Activated CD8-positive, alpha-beta memory T cell treated with anti-CD3 and anti-CD28 coated beads, Interleukin-2, amount 50 U/mL, for 1 hour (primary cell): ENCODE measurements around the gene SGPL1.
"Not testable (repeated sequence)": the region's sequence is repeated elsewhere in the genome, so short reads cannot be mapped to it uniquely, and the experiment has no call there.

ENCODE experiments used
- DNase-seq: peaks from one replicate; pipeline ENCODE4 v3.0.0-alpha.2; 2020; ENCODE audit errors: extremely low read depth

The SGPL1 gene

DNA sequence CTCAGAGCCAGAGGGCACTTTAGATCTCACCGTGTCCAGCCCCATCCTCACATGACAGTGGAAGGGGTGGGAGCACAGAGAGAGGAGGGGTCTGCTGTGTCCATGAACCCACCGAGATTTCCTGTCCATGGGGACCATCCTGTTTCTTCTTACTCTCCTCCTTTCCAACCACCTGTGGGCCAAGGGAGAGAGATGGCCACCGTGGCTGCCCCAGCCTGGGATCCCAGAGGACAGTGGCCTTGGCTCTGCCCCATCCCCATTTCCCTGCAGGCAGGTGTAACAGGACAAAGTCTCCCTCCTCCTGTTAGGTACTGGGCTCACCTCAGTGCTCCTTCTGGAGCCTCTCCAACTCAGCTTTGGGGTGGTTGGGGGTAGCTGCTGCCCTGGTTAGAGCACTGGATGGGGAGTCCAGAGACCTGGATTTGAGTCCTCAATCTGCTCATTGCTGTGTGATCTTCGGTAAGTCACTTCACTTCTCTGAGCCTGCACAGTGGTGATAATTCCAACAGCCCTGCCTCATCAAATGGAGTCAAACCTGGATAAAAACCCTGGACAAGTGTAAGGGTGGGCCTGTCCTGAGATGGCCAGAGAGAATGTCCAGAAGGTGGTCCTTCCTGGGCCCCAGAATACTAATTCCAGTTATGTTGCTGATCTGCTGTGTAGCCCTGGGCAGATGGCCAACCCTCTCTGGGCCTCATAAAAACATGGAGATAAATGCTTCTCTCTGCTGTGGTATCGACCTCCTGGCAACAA lies 90.5 kb downstream of the SGPL1 start:
- DNase-seq = no peak

DNA sequence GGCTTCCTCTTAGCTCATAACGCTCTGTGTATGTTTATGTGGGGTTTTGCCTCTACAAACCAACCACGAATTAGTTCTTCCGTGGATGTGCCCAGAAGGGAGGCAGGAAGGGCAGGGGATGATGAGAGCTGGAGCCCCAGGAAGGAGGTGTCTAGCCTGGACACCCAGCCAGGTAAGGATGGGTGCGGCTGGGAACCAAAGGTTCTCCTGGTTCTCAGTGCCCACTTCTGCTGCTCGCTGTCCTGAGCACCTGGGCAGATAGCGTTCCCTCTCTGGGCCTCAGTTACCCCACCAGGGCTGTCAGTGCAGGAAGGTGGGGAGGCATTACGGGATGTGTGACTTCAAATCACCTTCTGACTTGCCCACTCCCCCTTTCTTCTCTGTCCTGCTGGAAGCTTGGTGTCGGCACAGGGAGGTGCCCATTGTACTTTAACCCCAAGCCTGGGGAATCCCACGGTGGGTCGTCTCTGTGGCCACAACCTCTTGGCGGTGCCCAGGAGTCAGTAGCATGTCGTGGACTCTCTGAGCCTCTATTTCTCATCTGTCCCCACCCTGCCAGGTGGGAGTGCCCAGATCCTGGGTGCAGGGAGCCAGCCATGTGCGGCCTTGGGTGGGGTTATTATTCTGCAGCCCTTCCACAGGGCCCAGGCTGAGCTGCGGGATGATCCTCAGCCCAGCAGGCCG lies 91.3 kb downstream of the SGPL1 start:
- no peak for DNase-seq

DNA sequence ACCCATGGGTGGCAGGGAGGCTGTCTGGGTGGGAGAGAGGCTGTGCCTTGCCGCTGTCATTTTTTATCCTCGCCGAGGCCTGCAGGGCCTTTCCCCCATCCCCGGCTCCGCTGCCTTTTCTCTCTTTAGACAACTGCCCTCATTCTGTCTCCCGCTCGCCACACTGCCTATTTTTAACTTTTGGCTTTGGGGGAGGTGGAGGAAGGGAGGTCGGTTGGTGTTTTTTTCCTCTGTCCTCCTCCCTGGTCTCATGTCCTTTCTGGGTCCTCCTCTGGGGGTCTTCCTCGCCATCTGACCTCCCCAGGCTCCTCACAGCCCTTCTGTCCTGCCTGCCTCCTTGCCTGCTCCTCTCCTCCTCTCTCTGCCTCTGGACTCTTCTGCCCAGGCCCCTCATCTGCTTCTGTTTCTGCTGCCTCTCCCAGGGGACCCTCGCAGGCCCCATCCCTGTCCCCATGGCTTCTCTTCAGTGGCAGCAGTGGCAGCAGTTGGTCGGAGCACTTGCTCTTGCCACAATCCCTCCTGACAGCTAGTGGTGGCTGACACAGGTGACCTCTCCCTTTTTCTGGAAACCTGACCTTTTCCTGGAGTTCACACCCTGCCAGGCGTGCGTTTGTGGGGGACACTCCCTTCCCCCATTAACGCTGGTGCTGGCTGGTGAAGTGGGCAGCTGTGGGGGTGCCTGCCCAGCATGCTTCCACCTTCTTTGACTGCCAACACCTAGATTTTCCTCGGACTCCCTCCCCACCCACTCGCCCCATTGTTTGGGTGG lies 92.1 kb downstream of the SGPL1 start:
- DNase-seq = no peak

DNA sequence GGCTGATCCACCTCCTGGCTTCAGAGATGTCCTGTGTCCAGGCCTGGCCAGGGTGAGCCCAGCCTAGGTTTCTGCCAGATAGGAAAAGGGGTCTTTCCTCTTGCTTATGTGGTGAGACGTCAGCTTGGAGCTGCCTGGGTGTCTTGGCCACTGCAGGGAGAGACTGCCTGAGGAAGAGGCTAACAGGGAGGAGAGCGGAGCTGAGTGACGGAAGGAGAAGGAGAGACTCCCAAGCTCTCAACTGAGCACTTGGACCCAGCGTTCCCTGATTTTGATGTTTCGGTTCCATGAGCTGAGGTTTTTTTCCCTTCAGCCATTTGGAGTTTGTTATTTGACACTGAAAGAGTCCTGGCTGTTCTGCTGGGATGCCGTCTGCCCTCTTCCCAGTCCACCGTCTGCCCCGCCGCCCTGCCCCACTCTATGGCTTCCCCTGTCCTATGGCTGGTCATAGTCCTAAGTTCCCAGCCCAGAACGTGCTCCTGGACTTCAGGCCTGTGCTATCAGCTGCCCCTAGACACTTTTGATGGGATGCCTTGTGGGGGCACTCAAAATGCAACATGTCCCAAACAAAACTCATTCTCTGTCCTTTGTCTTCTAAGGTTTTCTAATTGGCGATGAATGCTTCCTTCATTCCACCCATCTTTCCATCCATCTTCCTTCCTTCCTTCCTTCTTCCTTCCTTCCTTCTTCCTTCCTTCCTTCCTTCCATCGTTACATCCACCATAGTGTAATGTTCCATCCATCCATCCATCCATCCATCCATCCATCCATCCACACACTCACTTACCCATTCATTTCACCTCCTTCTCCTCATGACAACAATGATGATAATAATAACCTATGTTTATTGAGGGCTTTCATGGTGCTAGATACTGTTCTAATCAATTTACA lies 92.9 kb downstream of the SGPL1 start:
- DNase-seq = no peak

DNA sequence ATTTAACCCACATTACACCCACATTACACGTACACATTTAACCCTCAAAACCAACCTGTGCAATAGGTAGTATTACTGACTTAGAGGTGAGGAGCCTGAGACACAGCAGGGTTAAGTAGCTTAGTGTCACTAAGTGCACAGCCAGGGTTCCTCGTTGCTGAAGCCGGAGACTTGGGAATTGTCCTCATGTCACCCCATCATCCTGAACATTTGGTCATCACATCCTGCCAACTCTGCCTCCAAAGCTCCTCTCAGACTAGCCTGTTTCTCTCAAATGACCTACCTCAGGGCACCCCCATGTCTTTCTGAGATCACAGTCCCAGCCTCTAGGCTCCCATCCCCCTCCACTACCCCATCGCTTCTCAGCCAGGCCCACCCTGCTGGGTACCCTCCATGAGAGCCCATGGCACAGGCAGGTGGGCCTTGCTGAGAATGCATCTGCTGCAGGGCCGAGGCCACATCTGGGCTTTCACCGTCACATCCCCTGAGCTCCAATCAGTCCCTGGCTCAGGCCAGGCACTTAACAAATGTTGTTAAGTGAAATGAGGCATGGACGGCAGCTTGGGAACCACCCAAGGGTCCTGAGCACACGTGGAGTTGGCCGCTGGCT lies 93.7 kb downstream of the SGPL1 start:
- no peak for DNase-seq

GRCh38 chr10:70910486-70911341 lies 95.0 kb downstream of the SGPL1 start:
- DNase-seq = no peak

- no peak for DNase-seq
Observed at GRCh38 chr10:70911386-70911785, 95.6 kb downstream of the SGPL1 start.

- DNase-seq = no peak
Observed at GRCh38 chr10:70912556-70912955, 96.8 kb downstream of the SGPL1 start.

DNA sequence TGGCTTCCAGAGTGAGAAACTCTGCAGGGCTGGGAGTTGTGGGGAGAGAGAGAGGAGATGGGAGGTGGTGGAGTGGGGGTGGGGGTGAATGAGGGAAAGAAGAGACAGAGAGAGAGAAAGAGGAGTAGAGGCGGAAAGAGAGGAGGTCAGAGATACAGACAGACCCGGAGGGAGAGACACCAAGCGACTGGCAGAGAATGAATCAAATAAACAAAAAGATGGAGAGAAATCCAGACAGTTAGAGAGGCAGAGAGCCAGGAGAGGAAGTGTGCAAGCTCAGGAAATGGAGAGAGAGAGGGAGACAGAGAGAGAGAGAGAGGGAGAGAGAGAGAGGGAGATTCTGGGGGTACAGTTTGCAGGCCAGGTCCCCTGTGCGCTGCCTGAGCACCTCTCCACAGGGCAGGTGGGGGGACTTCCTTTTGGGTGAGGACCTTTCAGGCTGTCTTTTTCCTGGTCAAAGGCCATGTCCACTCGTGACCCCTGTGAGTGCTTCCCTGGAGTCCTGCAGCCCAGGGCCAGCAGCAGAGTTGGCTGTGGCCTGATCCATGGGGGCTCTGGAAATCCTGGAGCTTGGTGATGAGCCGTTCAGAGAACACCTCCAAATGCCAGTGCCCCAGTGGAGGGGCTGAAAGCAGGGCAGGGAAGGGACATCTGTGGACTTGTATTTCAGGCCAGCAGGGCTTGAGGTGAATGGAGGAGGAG lies 97.6 kb downstream of the SGPL1 start:
- no peak for DNase-seq

DNA sequence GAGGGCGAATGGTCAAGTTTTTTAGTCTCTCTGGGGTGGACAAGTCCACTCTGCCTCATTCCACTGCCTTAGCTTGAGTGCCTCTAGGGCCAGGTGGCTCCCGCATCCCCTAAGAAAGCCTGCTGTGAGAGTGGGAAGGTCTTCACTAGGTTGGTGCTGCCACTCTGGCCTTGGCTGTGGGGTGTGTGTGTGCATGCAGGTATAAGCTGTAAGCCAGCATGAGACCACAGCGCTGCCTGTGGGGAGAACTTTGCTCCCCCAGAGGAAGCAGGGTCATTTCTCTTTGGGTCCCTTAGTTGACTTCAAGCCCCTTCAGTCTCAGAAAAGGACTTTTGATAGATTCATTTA lies 98.1 kb downstream of the SGPL1 start:
- DNase-seq = no peak

DNA sequence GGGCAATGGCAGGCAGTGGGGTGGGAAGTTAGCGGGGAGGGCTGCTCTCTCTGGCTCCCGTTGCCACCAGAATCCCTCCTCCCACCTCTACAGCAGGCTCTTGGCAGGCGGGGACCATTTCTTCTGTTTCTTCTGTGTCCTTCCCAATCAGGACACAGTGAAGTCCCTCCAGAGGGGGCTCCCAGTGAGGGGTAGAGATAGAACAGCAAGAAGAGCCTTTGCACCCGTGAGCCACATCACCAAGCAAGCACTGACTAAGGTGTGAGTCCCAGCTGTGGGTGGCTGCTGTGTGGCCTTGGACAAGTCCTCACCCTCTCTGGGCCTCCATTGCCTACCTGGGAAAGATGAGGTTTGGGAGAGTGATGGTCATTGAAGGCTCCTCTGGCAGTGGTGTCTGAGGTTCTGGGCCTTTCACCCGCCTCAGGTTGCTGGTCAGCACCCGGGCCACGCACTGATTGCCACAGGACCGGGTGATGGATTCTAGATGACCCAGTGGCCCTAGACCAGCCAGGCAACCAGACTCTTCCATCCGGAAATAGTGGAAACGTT lies 98.6 kb downstream of the SGPL1 start:
- DNase-seq = no peak

GRCh38 chr10:70915206-70915605 lies 99.5 kb downstream of the SGPL1 start:
- no peak for DNase-seq

DNA sequence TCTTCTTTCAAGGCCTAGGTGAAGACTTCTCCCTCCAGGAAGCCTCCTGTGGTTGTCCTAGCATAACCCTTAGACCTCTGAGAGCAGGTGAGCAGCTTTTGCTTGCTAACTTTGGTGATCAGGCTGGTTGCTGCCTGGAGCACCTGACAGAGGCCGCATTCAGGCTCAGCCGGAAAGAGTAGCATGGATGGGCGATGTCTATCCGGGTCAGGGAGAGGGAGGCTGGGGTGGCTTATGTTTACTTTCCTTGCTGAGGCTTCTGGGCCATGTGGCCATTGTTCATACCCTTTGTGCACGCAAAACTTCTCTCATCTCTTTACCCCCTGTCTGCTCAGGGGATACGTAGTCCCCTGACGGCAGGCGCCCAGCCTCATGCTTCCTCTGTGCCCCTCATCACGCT lies 100.1 kb downstream of the SGPL1 start:
- no peak for DNase-seq

DNA sequence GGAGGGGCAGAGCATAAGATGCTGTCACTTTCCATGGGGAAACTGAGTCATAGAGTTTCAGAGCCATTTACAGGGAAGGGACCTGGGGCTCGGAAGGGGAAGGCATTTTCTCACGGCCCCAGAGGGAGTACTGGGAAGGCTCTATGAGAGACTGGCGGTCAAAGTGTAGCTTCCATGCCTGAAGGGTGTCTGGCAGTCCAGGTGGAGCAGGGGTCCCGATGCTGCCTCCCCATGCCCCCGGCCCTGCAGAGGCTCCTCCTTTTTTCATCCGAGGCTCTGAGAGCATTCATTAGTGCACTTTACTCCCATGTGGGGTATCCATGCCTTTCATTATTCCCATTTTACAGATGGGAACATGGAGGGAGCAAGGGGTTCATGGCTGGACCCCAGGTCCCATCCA lies 100.5 kb downstream of the SGPL1 start:
- DNase-seq = no peak

DNA sequence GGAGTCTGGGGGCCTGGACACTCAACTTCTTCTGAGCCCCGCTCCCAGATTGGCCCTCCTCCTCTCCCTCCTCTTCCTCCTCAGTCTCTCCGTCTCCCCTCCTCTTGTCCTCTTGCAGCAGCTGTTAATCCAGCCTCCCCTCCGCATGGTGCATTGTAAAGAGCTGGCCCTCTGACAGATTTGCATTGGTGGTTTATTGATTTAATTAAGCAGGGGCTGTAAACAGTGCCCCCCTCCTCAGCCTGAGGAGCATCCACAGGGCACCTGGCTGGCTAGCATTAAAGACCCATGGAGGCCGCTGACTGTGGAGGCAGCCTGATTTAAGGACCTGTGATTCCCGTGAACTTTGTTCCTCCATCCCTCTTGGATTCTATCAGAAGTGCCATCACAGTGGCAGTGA lies 101.5 kb downstream of the SGPL1 start:
- DNase-seq = no peak

DNA sequence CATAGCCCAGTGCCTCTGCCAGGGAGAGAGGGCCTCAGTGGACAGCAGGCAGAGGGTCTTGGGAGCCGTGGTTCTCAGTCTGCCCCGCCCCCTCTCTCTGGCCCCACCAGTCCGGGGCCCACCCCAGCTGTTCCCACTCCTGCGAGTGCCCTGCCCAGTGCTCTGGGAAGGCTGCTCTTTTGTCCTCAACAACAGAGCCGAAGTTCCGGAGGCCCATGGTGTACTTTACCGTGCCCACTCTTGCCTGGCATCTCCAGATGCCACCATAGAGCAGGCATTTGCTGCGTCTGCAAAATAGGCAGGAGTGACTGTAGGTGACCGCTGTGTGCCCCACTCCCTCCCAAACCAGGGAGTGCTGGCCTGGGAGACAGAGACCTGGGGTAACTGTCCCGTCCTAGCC lies 101.9 kb downstream of the SGPL1 start:
- DNase-seq = no peak

DNA sequence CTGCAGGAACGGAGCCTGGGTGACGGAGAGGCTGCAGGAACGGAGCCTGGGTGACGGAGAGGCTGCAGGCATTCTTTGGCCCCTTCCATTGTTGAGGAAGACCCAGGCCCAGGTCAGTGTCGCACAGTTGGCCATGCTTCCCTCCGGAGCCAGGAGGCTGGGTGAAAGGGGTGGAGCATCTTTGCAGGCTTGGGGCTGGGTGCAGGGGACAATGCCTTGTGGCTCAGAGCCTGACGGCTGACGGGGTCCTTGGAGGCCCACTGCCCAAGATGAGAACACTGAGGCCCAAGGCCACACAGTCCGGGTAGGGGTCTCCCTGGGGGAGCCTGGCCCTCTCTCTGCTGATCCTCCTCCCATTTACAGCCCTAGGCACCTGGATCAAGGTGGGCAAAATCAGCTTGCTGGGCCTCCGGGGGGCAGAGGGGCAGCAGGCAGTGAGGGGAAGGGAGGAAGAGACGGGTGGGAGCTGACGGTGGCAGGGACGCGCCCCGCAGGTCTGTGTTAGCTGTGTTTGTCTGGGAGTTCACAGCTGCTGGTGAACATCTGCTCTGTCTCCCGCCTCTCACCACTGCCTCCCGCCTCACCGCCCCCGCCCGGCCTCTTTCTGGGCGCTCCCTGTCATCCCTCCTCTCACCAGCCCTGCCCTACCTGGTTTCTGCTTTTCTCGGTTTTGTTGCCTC lies 103.2 kb downstream of the SGPL1 start:
- DNase-seq = no peak

GRCh38 chr10:70919906-70920305 lies 104.2 kb downstream of the SGPL1 start:
- DNase-seq = not testable (repeated sequence)

DNA sequence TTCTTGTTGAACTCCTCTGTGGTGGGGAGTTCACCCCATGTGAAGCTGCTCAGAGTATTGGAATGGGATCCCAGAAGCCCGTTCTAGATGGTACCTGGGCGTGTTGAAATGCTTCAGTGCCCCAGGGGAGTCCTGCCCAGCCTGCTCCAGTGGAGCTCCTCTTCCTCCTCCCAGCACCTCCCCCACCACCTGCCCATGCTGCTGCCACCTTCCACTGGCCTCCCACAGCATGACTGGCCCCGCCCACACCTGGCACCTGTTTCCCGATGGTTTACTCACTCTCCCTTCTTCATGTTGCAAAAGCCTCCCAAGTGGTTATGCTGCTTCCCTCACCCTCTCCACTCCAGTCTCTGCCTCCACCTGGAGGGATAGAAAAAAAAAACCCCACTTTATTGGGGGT lies 104.8 kb downstream of the SGPL1 start:
- DNase-seq = no peak
